Measurements from ENCODE around the gene GOLGA6L7.
"Not testable (repeated sequence)": the region's sequence is repeated elsewhere in the genome, so short reads cannot be mapped to it uniquely, and the experiment has no call there.

Gene GOLGA6L7

DNA sequence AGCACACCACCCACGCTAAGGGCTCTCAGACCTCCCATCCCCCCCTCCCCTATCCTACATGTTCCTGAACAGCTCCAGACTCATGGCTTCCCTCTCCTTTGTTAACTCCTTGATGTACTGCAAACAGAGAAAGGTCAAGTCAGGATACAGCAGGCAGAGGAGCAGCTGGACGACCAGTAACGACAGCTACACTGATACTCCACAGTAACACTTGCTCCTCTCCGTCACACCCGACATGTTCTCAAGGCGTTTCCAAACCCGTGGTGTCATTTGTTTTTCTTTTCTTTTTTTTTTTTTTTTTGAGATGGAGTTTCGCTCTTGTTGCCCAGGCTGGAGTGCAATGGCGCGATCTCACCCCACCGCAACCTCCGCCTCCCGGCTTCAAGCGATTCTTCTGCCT is 4.3 kb downstream of the GOLGA6L7 start:
- not testable (repeated sequence) for DNase-seq (ENCODE audit: low read depth)

DNA sequence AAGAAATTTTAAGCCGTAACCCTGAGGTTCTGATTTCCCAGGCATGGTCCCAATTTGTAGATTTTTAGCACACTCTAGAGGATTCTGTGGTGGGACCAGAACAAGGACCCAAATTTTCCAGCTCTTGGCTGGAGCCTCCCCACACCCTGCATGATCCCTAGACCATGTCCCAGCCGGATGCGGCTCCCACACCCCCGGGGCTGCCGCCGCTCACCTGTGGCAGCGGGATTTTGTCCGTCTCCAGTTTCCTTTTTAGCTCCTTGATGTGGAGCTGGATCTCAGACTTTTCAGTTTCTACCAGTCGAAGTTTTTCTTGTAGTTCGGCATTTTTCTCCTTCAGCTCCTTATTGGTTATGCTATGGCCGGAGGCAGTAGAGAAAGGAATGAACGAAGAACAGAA is 4.9 kb downstream of the GOLGA6L7 start:
- not testable (repeated sequence) for DNase-seq (ENCODE audit: low read depth)

DNA sequence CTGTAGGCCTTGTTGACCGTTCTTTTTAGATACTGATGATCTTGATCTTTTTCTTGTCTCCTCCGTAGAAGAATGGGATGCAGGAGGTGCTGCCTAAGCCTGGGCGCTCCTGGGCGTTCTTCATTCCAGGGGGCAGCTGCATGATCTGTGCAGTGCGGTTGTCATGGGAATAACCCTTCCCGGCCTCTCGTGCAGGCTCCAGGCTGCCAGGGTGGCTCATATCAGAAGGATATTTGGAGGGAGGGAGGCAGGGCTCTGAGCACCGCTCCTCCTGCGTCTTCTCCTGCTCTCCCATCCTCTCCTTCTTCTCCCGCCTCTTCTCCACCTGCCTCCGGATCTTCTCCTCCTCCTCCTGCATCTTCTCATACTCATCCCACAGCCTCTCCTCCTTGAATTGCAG is 6.2 kb downstream of the GOLGA6L7 start:
- DNase-seq (ENCODE audit: low read depth) = not testable (repeated sequence)

DNA sequence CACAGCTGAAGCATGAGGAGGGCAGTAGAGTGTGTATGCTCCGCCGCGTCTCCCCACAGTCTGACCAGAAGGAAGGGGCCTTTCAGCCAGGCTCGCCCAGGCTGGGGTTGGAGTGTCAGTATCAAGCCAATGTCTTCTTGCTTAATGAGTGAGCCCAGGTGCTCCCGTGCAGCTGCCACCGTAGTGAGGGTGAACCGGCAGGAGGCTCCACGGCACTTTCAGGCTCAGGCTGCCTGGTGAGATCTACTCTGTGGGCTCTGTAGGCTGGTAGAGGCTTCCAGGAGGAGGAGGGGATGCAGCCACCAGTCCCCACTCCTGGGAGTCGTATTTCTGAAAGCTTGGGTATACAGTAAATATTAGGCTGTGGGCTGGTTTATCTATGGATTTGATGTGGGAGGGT is 8.2 kb downstream of the GOLGA6L7 start:
- not testable (repeated sequence) for DNase-seq (ENCODE audit: low read depth)

DNA sequence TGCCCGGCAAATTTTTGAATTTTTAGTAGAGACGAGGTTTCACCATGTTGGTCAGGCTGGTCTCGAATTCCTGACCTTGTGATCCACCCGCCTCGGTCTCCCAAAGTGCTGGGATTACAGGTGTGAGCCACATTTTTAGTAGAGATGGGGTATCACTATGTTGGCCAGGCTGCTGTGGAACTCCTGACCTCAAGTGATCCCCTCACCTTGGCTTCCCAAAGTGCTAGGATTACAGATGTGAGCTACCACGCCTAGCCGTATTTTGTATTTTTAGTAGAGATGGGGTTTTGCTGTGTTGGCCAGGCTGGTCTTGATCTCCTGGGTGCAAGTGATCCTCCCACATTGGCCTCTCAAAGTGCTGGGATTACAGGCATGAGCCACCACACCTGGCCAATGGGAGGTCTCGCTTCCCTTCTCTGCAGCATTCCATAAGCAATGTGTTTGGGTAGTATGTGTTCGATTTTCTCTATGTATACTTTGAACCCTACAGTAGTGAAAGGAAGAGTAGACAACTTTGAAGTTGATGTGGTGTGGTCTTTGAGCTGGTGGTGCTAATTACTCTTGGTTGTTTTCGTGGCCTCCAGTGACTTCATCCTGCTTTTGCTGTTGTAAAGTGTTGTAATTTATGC is 13.4 kb downstream of the GOLGA6L7 start:
- DNase-seq (ENCODE audit: low read depth) = not testable (repeated sequence)

DNA sequence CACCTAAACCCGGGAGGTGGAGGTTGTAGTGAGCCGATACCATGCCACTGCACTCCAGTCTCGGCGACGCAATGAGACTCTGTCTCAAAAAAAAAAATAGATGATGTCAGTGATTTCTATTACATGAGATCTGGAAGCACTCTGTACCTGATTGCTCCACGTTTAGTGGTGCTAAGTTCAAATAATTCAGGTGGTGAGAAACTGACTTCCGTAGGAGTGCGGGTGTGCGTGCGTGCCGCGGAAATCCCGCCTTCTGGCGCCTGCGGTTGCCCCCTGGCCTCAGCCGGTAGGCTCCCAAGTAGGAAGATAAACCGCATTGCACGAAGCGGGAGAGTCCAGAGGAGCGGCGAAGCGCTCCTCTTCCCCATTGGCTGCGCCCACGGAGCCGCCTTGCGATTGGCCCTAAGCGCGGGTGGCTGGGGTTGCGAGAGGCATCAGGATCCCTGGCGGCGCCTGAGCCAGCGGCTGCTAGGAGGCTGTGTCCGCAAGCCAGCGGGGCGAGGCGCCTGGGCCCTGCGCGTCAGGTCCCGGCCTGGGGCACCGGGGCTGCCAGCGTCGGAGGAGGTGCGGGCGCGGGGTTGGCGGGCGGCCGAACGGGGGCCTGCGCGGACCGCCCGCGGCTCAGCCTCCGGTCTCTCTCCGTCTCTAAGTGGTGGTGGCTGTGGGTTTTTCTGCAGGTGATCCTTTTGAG is 16.4 kb downstream of the GOLGA6L7 start:
- DNase-seq (ENCODE audit: low read depth) = not testable (repeated sequence)

DNA sequence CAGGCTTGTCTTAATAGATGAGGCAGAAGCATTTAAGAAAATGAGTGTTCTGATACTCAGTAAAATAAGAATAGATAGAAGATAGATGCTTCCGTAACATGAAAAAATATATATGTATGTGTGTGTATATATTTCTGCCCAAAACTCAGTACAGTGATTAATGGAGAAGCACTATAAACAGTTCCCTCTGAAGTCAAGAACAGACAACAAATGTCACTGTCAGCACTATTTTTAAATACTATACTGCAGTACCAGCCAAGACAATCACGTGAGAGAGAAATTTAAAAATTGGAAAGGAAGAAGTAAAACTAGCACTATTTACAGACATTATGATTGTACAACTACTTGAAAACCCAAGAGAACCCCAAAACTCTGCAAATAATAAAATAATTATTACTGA is 27.0 kb downstream of the GOLGA6L7 start:
- not testable (repeated sequence) for DNase-seq (ENCODE audit: low read depth)

DNA sequence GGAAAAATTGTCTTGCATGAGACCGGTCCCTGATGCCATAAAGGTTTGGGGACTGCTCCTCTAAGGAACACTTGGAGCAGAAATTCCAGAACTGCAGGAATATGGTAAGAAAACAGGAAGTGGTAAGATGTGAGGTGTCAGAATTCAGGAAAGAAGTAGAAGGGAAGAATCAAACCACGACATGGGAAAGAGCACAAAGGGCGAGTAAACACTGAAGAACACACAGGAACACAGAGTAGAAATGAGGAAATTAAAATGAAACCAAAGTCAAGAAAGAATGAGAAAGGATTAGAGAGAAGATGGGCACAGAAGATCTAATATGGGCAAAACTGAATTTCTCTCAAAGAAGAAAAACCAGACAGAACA is 28.5 kb downstream of the GOLGA6L7 start:
- not testable (repeated sequence) for DNase-seq (ENCODE audit: low read depth)

DNA sequence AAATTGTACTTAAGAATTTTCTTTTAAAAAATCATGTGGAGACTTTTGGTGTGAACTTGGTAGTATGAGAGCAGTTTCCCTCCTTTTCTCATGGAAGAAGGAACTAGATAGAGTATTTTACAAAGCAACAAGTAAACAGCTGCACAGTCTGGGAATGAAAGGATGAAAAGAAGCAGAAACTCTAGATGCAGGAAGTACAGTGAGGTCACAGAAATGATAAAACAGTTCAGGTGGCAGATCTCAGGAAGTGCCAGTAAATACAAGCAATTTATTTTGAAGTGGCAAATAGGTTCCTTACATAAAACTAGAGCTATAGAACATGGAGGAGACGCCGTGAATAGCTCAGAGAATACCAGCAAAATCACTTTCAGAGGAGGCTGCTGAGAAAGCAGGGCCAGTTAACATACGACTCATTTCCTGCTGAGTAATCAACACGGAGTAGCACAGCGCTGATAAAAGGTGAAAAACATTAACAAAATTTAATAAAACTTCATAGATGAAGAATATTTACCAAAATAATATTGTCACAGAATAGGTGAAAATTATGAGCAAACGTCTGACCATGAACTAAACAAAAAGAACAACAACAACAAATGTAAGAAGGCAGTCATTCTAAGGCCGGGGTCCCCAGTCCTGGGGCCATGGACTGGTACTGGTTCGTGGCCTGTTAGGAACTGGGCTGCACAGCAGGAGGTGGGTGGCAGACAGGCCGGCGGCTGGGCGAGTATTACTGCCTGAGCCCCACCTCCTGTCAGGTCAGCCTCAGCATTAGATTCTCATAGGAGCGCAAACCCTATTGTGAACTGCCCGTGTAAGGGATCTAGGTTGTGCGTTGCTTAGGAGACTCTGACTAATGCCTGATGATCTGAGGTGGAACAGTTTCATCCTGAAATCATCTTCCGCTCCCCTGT is 29.2 kb downstream of the GOLGA6L7 start:
- not testable (repeated sequence) for DNase-seq (ENCODE audit: low read depth)

DNA sequence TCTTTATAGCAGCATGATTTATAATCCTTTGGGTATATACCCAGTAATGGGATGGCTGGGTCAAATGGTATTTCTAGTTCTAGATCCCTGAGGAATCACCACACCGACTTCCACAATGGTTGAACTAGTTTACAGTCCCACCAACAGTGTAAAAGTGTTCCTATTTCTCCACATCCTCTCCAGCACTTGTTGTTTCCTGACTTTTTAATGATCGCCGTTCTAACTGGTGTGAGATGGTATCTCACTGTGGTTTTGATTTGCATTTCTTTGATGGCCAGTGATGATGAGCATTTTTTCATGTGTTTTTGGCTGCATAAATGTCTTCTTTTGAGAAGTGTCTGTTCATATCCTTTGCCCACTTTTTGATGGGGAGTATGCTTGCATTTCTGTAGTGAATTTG is 30.3 kb downstream of the GOLGA6L7 start:
- not testable (repeated sequence) for DNase-seq (ENCODE audit: low read depth)

DNA sequence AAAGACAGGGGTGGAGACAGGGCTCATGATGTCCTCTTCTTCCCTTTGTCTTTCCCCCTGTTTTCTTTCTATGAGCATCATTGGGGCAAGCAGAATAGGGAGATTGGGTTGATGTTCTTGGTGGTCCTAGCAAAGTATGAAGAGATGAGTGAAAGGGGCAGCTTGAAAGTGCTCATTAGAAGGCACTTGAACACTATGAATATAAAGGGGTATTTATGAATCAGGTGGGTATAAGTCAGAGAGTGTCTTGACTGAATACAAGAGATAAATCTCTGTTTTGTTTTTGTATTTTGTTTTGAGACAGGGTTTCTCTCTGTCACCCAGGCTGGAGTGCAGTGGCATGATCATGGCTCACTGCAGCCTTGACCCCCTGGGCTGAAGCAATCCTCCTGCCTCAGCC is 34.4 kb downstream of the GOLGA6L7 start:
- DNase-seq (ENCODE audit: low read depth) = not testable (repeated sequence)

DNA sequence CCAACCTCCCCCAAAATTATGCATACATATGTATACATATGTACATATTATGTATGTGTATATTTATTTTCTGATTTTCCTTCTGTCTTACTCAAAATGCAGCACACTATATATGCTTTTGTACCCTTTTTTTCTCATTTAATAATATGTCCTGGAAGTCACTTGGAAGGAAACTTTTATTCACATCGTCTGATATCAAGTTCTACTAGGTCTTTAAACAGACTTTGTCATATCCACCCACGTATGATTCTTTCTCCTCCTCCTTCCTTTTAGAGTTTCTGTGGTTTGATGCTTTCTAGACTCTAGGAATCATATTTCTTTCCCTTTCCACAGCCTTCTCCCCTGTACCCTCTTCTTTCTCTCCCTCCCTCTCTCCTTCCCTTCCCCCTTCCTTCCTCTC is 35.1 kb downstream of the GOLGA6L7 start:
- not testable (repeated sequence) for DNase-seq (ENCODE audit: low read depth)

DNA sequence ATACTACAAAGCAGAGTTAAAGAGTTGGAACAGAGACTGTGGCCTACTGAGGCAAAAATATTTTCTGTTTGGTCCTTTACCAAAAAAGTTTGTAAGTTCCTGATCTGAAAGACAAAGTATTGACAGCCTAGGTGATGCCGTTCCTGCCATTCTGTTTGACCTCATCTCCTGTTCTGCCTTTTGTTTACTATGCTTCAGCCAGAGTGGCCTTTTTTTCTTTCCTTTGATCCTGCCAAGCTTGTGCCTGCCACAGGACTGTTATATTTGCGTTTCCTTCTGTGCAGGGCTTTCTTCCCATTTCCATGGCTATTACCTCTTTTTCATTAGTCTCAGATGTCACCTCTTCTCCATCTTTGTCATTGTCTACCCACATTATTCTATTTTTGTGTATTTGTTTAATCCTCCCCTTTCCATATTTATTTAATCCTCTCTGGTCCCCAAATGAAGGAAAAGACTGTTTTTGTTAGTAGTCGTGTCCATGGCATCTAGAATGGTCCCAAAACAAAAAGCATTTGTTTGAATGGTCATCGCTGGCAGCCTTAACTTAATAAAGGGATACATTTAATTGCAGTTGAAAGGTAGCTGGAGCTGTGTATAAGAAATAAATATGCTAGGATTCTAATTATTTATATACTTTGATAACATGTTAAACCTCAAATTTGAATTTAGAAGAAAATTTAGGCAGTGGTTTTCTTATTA is 36.4 kb downstream of the GOLGA6L7 start:
- not testable (repeated sequence) for DNase-seq (ENCODE audit: low read depth)

DNA sequence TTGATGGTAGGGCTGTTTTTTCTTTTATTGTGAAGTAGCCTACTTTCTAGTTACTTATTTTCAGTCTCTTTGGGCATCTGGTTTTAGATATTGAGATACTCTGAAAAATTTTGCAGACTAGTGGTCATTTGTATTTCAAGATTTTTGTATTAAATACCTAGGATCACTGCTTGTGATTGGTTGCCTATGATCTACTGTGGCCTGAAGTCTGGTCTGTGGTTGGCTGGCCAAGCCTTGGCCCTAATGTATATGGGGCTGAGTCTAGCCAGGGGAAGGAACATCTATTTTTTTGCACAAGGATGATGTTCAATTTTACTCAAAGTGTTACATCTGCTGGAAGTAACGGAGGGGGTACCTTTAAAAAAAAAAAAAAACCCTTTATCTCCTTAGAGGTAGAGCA is 38.0 kb downstream of the GOLGA6L7 start:
- DNase-seq (ENCODE audit: low read depth) = not testable (repeated sequence)

DNA sequence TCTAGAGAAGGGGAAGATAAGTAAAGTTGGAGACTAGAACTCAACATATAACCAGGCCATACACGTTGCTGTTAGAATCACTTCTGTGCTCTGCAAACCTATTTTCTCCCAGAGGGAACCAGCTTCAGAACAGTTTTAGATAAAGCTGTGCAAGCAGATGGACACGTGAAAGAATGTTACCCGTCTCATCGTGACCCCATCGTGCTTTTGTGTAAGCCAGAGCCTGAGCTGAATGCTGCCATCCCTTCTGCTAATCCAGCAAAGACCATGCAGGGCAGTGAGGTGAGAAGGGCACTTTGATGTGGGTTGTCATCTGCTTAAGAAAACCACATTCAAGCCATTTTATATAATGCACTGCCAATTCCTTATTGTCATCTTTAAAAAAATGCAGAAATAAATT is 40.3 kb downstream of the GOLGA6L7 start:
- DNase-seq (ENCODE audit: low read depth) = not testable (repeated sequence)

DNA sequence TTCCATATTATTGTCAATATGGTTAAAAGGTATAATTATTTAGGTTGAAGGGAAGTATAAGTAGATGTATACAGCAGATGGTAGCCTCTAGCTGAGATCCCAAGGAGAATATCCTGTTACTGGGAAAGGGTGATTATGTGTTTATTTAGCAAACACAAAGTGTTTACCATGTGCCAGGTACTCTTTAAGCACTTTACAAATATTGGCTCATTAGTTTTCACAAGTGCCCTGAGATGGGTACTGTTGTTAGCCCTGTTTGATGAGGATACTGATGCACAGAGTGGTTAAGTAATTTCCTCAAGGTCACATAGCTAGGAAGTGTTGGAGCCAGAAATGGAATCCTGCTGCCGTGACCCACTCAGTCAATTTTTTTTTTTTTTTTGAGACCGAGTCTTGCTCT is 48.1 kb downstream of the GOLGA6L7 start:
- not testable (repeated sequence) for DNase-seq (ENCODE audit: low read depth)

DNA sequence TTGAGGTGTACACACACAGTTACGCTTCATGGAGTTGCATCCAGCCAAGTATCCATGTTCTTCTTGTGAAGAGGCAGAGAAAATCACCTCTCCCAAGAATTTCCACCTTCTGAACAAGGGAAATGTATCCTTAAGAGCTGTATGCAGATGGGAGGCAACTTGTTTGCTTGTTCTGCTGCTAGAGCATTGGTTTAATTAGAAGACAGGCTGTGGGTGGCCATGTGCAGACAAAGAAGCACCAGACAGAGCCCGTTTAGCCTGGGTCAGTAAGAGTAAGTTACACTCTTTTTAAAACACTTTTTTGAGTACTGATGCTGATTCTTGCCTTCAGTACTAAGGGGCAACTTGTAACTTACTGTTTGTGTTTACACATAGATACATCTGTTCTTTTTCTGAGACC is 50.2 kb downstream of the GOLGA6L7 start:
- not testable (repeated sequence) for DNase-seq (ENCODE audit: low read depth)

DNA sequence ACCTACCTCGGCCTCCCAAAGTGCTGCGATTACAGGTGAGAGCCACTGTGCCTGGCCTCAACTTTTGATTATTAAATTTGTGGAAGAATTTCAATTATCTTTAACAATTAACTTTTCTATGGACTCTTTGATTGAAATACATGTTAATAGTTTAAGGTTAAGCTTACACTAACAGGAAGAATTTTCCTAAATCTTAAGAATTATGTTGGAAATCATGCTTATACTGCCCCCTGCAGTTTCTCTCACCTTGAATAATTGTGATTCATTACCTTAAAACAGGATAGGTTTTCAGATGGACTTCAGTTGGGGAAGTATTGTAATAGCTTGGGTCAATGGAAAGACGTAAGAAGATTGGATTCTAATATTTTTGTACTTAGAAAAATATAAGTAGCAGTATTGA is 54.2 kb downstream of the GOLGA6L7 start:
- not testable (repeated sequence) for DNase-seq (ENCODE audit: low read depth)

Data from GM04503 (cell line).